Spleen (tissue), 11 donors: ENCODE results near the gene ZFP90. TPM values are rescaled to one million over a fixed set of nuclear protein-coding genes. Genes with fewer than 3 reads are reported as not detected.

ENCODE experiments used
- DNase-seq: peaks from one replicate; pipeline ENCODE4 v3.0.0-alpha.2; 2020
- H3K27ac ChIP-seq, 8 donors: fragments of 200-600 bp; sonication (generic) in 7 of 8; 1 replicate in 4 of 8; 2 replicates in 4 of 8; pipeline versions ENCODE4 v1.5.0 to v1.8.0; 2016 to 2021; ENCODE audit warnings: inconsistent platforms in 4 of 8, mild to moderate bottlenecking in 4 of 8, moderate library complexity in 1 of 8
- H3K27me3 ChIP-seq, 7 donors: fragments of 200-600 bp; sonication (generic) in 6 of 7; replicated peaks in 1 of 7; 1 replicate in 4 of 7; 2 replicates in 3 of 7; pipeline versions ENCODE4 v1.5.0 to v1.8.0; 2016 to 2021; ENCODE audit warnings: inconsistent platforms in 3 of 7, mild to moderate bottlenecking in 1 of 7
- H3K36me3 ChIP-seq, 6 donors: fragments of 200-600 bp; sonication (generic) in 5 of 6; 1 replicate in 4 of 6; 2 replicates in 2 of 6; pipeline versions ENCODE4 v1.5.0 to v1.8.0; 2016 to 2021; ENCODE audit warnings: inconsistent platforms in 2 of 6
- H3K4me1 ChIP-seq, 6 donors: fragments of 200-600 bp; sonication (generic) in 5 of 6; 1 replicate in 3 of 6; 2 replicates in 3 of 6; pipeline versions ENCODE4 v1.5.0 to v1.8.0; 2016 to 2021; ENCODE audit warnings: inconsistent platforms in 3 of 6
- H3K4me3 ChIP-seq, 8 donors: fragments of 200-600 bp; sonication (generic) in 7 of 8; 1 replicate in 4 of 8; 2 replicates in 4 of 8; pipeline versions ENCODE4 v1.5.0 to v1.8.0; 2016 to 2021; ENCODE audit warnings: inconsistent platforms in 4 of 8, mild to moderate bottlenecking in 4 of 8, moderate library complexity in 2 of 8
- H3K9me3 ChIP-seq, 8 donors: fragments of 200-600 bp; sonication (generic) in 7 of 8; 1 replicate in 4 of 8; 2 replicates in 4 of 8; pipeline versions ENCODE4 v1.5.0 to v1.8.0; 2016 to 2021; ENCODE audit warnings: inconsistent platforms in 4 of 8
- POLR2A ChIP-seq, 3 donors: fragments of 450-650 bp; IDR thresholded peaks; one replicate each; pipeline ENCODE4 v1.5.1; 2017; ENCODE audit warnings: antibody characterized with exemption in 3 of 3, mild to moderate bottlenecking in 1 of 3
- POLR2AphosphoS5 ChIP-seq, 3 donors: sonication (generic); formaldehyde crosslinking; IDR thresholded peaks; one replicate each; pipeline ENCODE4 v1.5.1; 2017; ENCODE audit warnings: antibody characterized with exemption in 3 of 3
- WGBS, 5 donors: extraction: QIAGEN DNeasy Blood & Tissue Kit in 3 of 5; methylation state at CpG; one replicate each; pipeline versions ENCODE4 v1.1.5 to v1.1.7; 2013 to 2018; 5-methylcytosine and 5-hydroxymethylcytosine counted together
- intact Hi-C: fragments of 100-400 bp; cut with DNase I; formaldehyde crosslinking; loops from one replicate; pipeline ENCODE4 v1.15.0; 2023; ENCODE audit warnings: low total_unique reads
- polyA plus RNA-seq, 3 donors: library from polyadenylated mRNA; stranded (reverse); fragments of 200-250 nt; gene quantifications; one replicate each; pipeline ENCODE4 v1.2.1, GENCODE V29; 2013
- small RNA-seq, 4 donors: library from RNA; depleted of rRNA; stranded (forward); fragments of <200 nt; gene quantifications; one replicate each; pipeline ENCODE3, GENCODE V24; 2016
- total RNA-seq, 7 donors: library from RNA; depleted of rRNA in 3 of 7; stranded (reverse); fragments of >200 nt in 3 of 7; fragmentation: NEBNext Ultra II Directional in 4 of 7; extraction: Animal tissue kit (Norgen Biotek cat#: 25700) in 4 of 7; gene quantifications; one replicate each; pipeline versions ENCODE4 v1.1.0 to v1.2.1, GENCODE V29; 2016 to 2021
- TF ChIP-seq, protein P1 (sequence below), 11 experiments: fragments of 200-600 bp in 7 of 11; fragments of 450-650 bp in 4 of 11; sonication (generic) in 4 of 11; IDR thresholded peaks in 8 of 11; conservative IDR thresholded peaks in 3 of 11; 1 replicate in 7 of 11; 2 replicates in 4 of 11; pipeline versions ENCODE4 v1.4.0 to v1.8.0; 2016 to 2021; ENCODE audit warnings: antibody characterized with exemption in 11 of 11, inconsistent platforms in 4 of 11, mild to moderate bottlenecking in 1 of 11
- donor health status: healthy with polysubstance abuse.
- donor health status: DM: no; HTN: no; CAD: no; lungs with moderate emphysema.
- donor health status: DM: no; HTN: no; CAD: no.
- donor health status: Bipolar disorder and iron deficiency.
- donor health status: healthy.
- donor health status: DM: no; HTN: no; CAD: no.
- donor health status: DM: yes; HTN: yes; CAD: no.

Gene ZFP90
- total and polyA plus RNA-seq, 10 donors = 7.3 to 53.1 (median 24.4) TPM

DNA sequence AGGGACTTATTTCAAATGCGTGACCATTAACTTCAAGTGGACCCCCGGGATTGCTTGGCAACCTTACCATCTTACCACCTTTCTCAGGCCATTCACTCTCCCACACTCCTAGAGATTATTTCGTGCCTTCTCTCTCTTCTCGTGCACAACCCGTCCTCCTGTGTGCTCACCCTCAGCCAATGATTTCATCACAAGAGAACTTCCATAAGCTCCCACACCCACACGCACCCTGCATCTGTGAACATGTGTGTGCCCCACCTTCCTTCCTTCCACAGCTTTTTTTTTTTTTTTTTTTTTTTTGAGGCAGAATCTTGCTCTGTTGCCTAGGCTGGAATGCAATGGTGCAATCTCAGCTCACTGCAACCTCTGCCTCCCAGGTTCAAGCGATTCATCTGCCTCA, 78.6 kb downstream of the ZFP90 start:
- intact Hi-C loops = no loop called here
- DNase-seq = no peak
- H3K9me3 ChIP-seq = peaks cover 0 to 22% (median 16%) of the 10 kb centered on the region in 8 donors
- no peaks in the 10 kb centered on the region for H3K36me3 ChIP-seq
- H3K4me3 ChIP-seq = no peak overlapping the region
- WGBS, 5 donors = 86 to 94% (median 89%) methylated on average over 7 of the region's 7 CpGs
- TF ChIP-seq, protein P1, sequence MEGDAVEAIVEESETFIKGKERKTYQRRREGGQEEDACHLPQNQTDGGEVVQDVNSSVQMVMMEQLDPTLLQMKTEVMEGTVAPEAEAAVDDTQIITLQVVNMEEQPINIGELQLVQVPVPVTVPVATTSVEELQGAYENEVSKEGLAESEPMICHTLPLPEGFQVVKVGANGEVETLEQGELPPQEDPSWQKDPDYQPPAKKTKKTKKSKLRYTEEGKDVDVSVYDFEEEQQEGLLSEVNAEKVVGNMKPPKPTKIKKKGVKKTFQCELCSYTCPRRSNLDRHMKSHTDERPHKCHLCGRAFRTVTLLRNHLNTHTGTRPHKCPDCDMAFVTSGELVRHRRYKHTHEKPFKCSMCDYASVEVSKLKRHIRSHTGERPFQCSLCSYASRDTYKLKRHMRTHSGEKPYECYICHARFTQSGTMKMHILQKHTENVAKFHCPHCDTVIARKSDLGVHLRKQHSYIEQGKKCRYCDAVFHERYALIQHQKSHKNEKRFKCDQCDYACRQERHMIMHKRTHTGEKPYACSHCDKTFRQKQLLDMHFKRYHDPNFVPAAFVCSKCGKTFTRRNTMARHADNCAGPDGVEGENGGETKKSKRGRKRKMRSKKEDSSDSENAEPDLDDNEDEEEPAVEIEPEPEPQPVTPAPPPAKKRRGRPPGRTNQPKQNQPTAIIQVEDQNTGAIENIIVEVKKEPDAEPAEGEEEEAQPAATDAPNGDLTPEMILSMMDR (IDR thresholded peaks at IDR 0.05 in 8 of 11, conservative IDR thresholded peaks at IDR 0.05 in 3 of 11) = no peak
- TF ChIP-seq POLR2A (IDR thresholded peaks at IDR 0.05) (no peak), POLR2AphosphoS5 (IDR thresholded peaks at IDR 0.05) (no peak)
- no peaks in the 10 kb centered on the region for H3K4me1 ChIP-seq
- no peaks in the 10 kb centered on the region for H3K27me3 ChIP-seq
- H3K27ac ChIP-seq = no peak overlapping the region

Small RNA genes within 50 kb of the gene (small RNA-seq; reads per million reads assigned to genes)
- gene RNU4-36P = 0 to 0.08 (median 0.03) reads per million in 4 donors

Other genes with a start within 250 kb of the ZFP90 start
- 10 to 100 TPM; 17.6 to 30.6 (median 26.6) TPM for gene SLC7A6OS, start 228.3 kb upstream of the ZFP90 start, total RNA-seq
- gene SLC7A6OS, start 228.3 kb upstream of the ZFP90 start, polyA plus RNA-seq = 10 to 100 TPM in 1 of 3 donors, 1 to 10 TPM in 2; 7.5 to 10.6 (median 8.5) TPM
- 10 to 100 TPM; 31.9 to 66.4 (median 42.8) TPM for gene PRMT7, start 228.3 kb upstream of the ZFP90 start, total RNA-seq
- 10 to 100 TPM; 25.0 to 48.2 (median 40.5) TPM for gene PRMT7, start 228.3 kb upstream of the ZFP90 start, polyA plus RNA-seq
- gene SMPD3, start 90.8 kb upstream of the ZFP90 start, total RNA-seq = 1 to 10 TPM in 6 of 7 donors, under 1 TPM in 1; 0.66 to 6.5 (median 2.9) TPM
- gene SMPD3, start 90.8 kb upstream of the ZFP90 start, polyA plus RNA-seq = 1 to 10 TPM in 2 of 3 donors, under 1 TPM in 1; 0.86 to 1.4 (median 1.3) TPM
- gene CDH3, start 106.0 kb downstream of the ZFP90 start, total RNA-seq = 10 to 100 TPM; 13.1 to 47.6 (median 25.3) TPM
- 1 to 10 TPM; 1.5 to 5.9 (median 4.9) TPM for gene CDH3, start 106.0 kb downstream of the ZFP90 start, polyA plus RNA-seq
- gene CDH1, start 198.0 kb downstream of the ZFP90 start, total RNA-seq = 10 to 100 TPM in 6 of 7 donors, 1 to 10 TPM in 1; 9.2 to 35.9 (median 16.1) TPM
- 1 to 10 TPM; 5.2 to 6.9 (median 5.4) TPM for gene CDH1, start 198.0 kb downstream of the ZFP90 start, polyA plus RNA-seq